Measurements from ENCODE around the gene IAH1.

The IAH1 gene

GRCh38 chr2:9473985-9474360 lies 378 bp upstream of the IAH1 start:
- no peak overlapping the region for H3K27ac ChIP-seq (ENCODE audit: low read depth, low read length)
- no peaks in the 10 kb centered on the region; the same call in 1 of the 2 replicates for H3K27me3 ChIP-seq (ENCODE audit: control insufficient read depth, insufficient read depth, low read length)
- peak overlapping the region; percentile 62 for H3K4me3 ChIP-seq (ENCODE audit: low read depth, low read length)
- H3K9me3 ChIP-seq (ENCODE audit: control insufficient read depth, insufficient read depth, low read depth, low read length), result no peaks in the 10 kb centered on the region
- H3K9ac ChIP-seq (ENCODE audit: low read length), result peak overlapping the region; percentile 62
- peaks cover 35% of the 10 kb centered on the region for H3K36me3 ChIP-seq (ENCODE audit: control insufficient read depth, insufficient read depth, low read length)
- H3K4me1 ChIP-seq (ENCODE audit: control insufficient read depth, insufficient read depth, low read length), result peaks cover 10% of the 10 kb centered on the region

- Histone ChIP-seq H3K36me3 (ENCODE audit: control insufficient read depth, insufficient read depth, low read length) (peaks cover 14% of the 10 kb centered on the region), H3K9me3 (ENCODE audit: control insufficient read depth, insufficient read depth, low read depth, low read length) (no peaks in the 10 kb centered on the region), H3K4me3 (ENCODE audit: low read depth, low read length) (no peak overlapping the region), H3K9ac (ENCODE audit: low read length) (no peak overlapping the region), H3K4me1 (ENCODE audit: control insufficient read depth, insufficient read depth, low read length) (peaks cover 10% of the 10 kb centered on the region), H3K27me3 (ENCODE audit: control insufficient read depth, insufficient read depth, low read length) (no peaks in the 10 kb centered on the region; the same call in 1 of the 2 replicates), H3K27ac (ENCODE audit: low read depth, low read length) (no peak overlapping the region)
These were observed 3.6 kb downstream of the IAH1 start for GRCh38 chr2:9477914-9478313.

- Histone ChIP-seq H3K27me3 (ENCODE audit: control insufficient read depth, insufficient read depth, low read length) (no peaks in the 10 kb centered on the region; the same call in 1 of the 2 replicates), H3K27ac (ENCODE audit: low read depth, low read length) (no peak overlapping the region), H3K4me3 (ENCODE audit: low read depth, low read length) (no peak overlapping the region), H3K9ac (ENCODE audit: low read length) (no peak overlapping the region), H3K36me3 (ENCODE audit: control insufficient read depth, insufficient read depth, low read length) (peaks cover 20% of the 10 kb centered on the region), H3K9me3 (ENCODE audit: control insufficient read depth, insufficient read depth, low read depth, low read length) (no peaks in the 10 kb centered on the region), H3K4me1 (ENCODE audit: control insufficient read depth, insufficient read depth, low read length) (peaks cover 10% of the 10 kb centered on the region)
These were observed 4.2 kb downstream of the IAH1 start for GRCh38 chr2:9478526-9478925.

- Histone ChIP-seq H3K4me3 (ENCODE audit: low read depth, low read length) (no peak overlapping the region), H3K4me1 (ENCODE audit: control insufficient read depth, insufficient read depth, low read length) (peaks cover 10% of the 10 kb centered on the region), H3K27me3 (ENCODE audit: control insufficient read depth, insufficient read depth, low read length) (no peaks in the 10 kb centered on the region; the same call in 1 of the 2 replicates), H3K27ac (ENCODE audit: low read depth, low read length) (no peak overlapping the region), H3K9ac (ENCODE audit: low read length) (no peak overlapping the region), H3K36me3 (ENCODE audit: control insufficient read depth, insufficient read depth, low read length) (peaks cover 36% of the 10 kb centered on the region), H3K9me3 (ENCODE audit: control insufficient read depth, insufficient read depth, low read depth, low read length) (no peaks in the 10 kb centered on the region)
These were observed 5.8 kb downstream of the IAH1 start for GRCh38 chr2:9480157-9480556.

GRCh38 chr2:9483107-9483506 lies 8.8 kb downstream of the IAH1 start:
- Histone ChIP-seq H3K4me3 (ENCODE audit: low read depth, low read length) (no peak overlapping the region), H3K4me1 (ENCODE audit: control insufficient read depth, insufficient read depth, low read length) (no peaks in the 10 kb centered on the region; the same call in 1 of the 2 replicates), H3K27ac (ENCODE audit: low read depth, low read length) (no peak overlapping the region), H3K36me3 (ENCODE audit: control insufficient read depth, insufficient read depth, low read length) (peaks cover 63% of the 10 kb centered on the region), H3K9ac (ENCODE audit: low read length) (no peak overlapping the region), H3K27me3 (ENCODE audit: control insufficient read depth, insufficient read depth, low read length) (no peaks in the 10 kb centered on the region), H3K9me3 (ENCODE audit: control insufficient read depth, insufficient read depth, low read depth, low read length) (no peaks in the 10 kb centered on the region)

GRCh38 chr2:9484533-9484932 lies 10.2 kb downstream of the IAH1 start:
- Histone ChIP-seq H3K9me3 (ENCODE audit: control insufficient read depth, insufficient read depth, low read depth, low read length) (no peaks in the 10 kb centered on the region), H3K4me3 (ENCODE audit: low read depth, low read length) (no peak overlapping the region), H3K27ac (ENCODE audit: low read depth, low read length) (no peak overlapping the region), H3K4me1 (ENCODE audit: control insufficient read depth, insufficient read depth, low read length) (no peaks in the 10 kb centered on the region), H3K27me3 (ENCODE audit: control insufficient read depth, insufficient read depth, low read length) (no peaks in the 10 kb centered on the region), H3K9ac (ENCODE audit: low read length) (no peak overlapping the region), H3K36me3 (ENCODE audit: control insufficient read depth, insufficient read depth, low read length) (peaks cover 78% of the 10 kb centered on the region)

- H3K4me3 ChIP-seq (ENCODE audit: low read depth, low read length), result no peak overlapping the region
- no peaks in the 10 kb centered on the region for H3K4me1 ChIP-seq (ENCODE audit: control insufficient read depth, insufficient read depth, low read length)
- no peaks in the 10 kb centered on the region for H3K27me3 ChIP-seq (ENCODE audit: control insufficient read depth, insufficient read depth, low read length)
- H3K9ac ChIP-seq (ENCODE audit: low read length), result no peak overlapping the region
- no peak overlapping the region for H3K27ac ChIP-seq (ENCODE audit: low read depth, low read length)
- peaks cover 97% of the 10 kb centered on the region for H3K36me3 ChIP-seq (ENCODE audit: control insufficient read depth, insufficient read depth, low read length)
- H3K9me3 ChIP-seq (ENCODE audit: control insufficient read depth, insufficient read depth, low read depth, low read length), result no peaks in the 10 kb centered on the region
These were observed 14.5 kb downstream of the IAH1 start for GRCh38 chr2:9488583-9489547.

- H3K27ac ChIP-seq (ENCODE audit: low read depth, low read length), result no peak overlapping the region
- no peaks in the 10 kb centered on the region for H3K27me3 ChIP-seq (ENCODE audit: control insufficient read depth, insufficient read depth, low read length)
- H3K4me1 ChIP-seq (ENCODE audit: control insufficient read depth, insufficient read depth, low read length), result no peaks in the 10 kb centered on the region
- H3K4me3 ChIP-seq (ENCODE audit: low read depth, low read length), result no peak overlapping the region
- no peaks in the 10 kb centered on the region for H3K9me3 ChIP-seq (ENCODE audit: control insufficient read depth, insufficient read depth, low read depth, low read length)
- H3K36me3 ChIP-seq (ENCODE audit: control insufficient read depth, insufficient read depth, low read length), result peaks cover 93% of the 10 kb centered on the region
- H3K9ac ChIP-seq (ENCODE audit: low read length), result no peak overlapping the region
These were observed 16.4 kb downstream of the IAH1 start for GRCh38 chr2:9490789-9491188.

GRCh38 chr2:9492927-9493326 lies 18.6 kb downstream of the IAH1 start:
- Histone ChIP-seq H3K27me3 (ENCODE audit: control insufficient read depth, insufficient read depth, low read length) (no peaks in the 10 kb centered on the region), H3K36me3 (ENCODE audit: control insufficient read depth, insufficient read depth, low read length) (peaks cover 88% of the 10 kb centered on the region), H3K9ac (ENCODE audit: low read length) (no peak overlapping the region), H3K9me3 (ENCODE audit: control insufficient read depth, insufficient read depth, low read depth, low read length) (no peaks in the 10 kb centered on the region), H3K4me1 (ENCODE audit: control insufficient read depth, insufficient read depth, low read length) (no peaks in the 10 kb centered on the region), H3K27ac (ENCODE audit: low read depth, low read length) (no peak overlapping the region), H3K4me3 (ENCODE audit: low read depth, low read length) (no peak overlapping the region)

- H3K27ac ChIP-seq (ENCODE audit: low read depth, low read length), result no peak overlapping the region
- no peak overlapping the region for H3K9ac ChIP-seq (ENCODE audit: low read length)
- H3K36me3 ChIP-seq (ENCODE audit: control insufficient read depth, insufficient read depth, low read length), result peaks cover 83% of the 10 kb centered on the region
- no peaks in the 10 kb centered on the region for H3K4me1 ChIP-seq (ENCODE audit: control insufficient read depth, insufficient read depth, low read length)
- no peaks in the 10 kb centered on the region for H3K9me3 ChIP-seq (ENCODE audit: control insufficient read depth, insufficient read depth, low read depth, low read length)
- no peaks in the 10 kb centered on the region for H3K27me3 ChIP-seq (ENCODE audit: control insufficient read depth, insufficient read depth, low read length)
- no peak overlapping the region for H3K4me3 ChIP-seq (ENCODE audit: low read depth, low read length)
These were observed 19.1 kb downstream of the IAH1 start for GRCh38 chr2:9493478-9493877.

- no peaks in the 10 kb centered on the region for H3K9me3 ChIP-seq (ENCODE audit: control insufficient read depth, insufficient read depth, low read depth, low read length)
- H3K27ac ChIP-seq (ENCODE audit: low read depth, low read length), result no peak overlapping the region
- no peaks in the 10 kb centered on the region for H3K27me3 ChIP-seq (ENCODE audit: control insufficient read depth, insufficient read depth, low read length)
- no peak overlapping the region for H3K9ac ChIP-seq (ENCODE audit: low read length)
- H3K4me3 ChIP-seq (ENCODE audit: low read depth, low read length), result no peak overlapping the region
- H3K36me3 ChIP-seq (ENCODE audit: control insufficient read depth, insufficient read depth, low read length), result peaks cover 83% of the 10 kb centered on the region
- no peaks in the 10 kb centered on the region for H3K4me1 ChIP-seq (ENCODE audit: control insufficient read depth, insufficient read depth, low read length)
These were observed 19.7 kb downstream of the IAH1 start for GRCh38 chr2:9494081-9494480.

Measured in HUES6 (cell line).